HG03558 (cell line): Measurements from ENCODE around the gene SPEN.

Source experiments
- ATAC-seq: cut with Tn5 transposase; IDR thresholded peaks from one replicate; pipeline ENCODE4 v1.9.1; 2021; ENCODE audit warnings: moderate number of reproducible peaks; ENCODE audit not compliant: unreplicated experiment; ENCODE audit errors: extremely low read depth

The SPEN gene

DNA sequence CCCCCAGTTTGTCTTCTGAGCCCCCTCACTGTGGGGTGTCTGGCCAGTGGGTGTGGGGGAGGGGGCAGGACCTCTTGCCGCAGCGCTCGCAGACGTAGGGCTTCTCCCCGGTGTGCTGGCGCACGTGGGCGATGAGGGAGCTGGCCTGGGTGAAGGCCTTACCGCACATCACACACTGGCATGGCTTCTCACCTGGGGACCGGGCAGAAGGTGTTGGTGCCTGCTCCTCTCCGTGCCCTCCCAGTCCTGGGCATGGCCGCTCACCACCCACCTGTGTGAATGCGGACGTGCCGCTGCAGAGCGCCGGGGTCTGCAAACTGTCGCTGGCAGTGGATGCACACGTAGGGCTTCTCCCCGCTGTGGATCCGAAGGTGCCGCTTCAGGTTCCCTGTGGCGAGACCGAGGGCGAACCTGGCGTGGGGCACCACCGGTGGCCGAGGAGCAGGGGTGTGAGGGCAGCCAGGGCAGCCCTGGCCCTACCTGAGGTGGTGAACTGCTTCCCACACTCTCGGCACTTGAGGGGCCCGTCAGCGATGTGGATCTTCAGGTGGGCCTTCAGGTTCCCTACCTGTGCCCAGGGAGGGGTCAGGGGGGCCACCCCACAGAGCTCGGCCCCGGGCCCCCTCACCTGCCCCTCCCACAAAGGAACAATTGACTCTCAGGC lies 96.0 kb downstream of the SPEN start:
- ATAC-seq, result no peak

DNA sequence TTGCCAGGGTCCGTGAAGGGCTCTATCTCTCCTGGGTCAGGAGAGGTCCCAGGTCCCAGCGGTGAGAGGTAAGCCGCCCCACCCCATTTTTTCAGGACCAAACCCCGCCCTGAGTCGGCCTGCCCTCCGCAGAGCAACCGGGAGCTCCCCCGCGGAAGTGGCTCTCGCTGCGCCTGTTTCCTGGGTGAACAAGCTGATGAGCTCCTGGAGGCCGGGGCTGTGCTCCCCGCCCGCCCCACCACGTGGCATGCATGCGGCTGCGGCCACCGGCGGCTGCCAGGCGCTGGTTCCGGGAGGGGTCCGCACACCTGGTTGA lies 96.4 kb downstream of the SPEN start:
- ATAC-seq, result no peak

DNA sequence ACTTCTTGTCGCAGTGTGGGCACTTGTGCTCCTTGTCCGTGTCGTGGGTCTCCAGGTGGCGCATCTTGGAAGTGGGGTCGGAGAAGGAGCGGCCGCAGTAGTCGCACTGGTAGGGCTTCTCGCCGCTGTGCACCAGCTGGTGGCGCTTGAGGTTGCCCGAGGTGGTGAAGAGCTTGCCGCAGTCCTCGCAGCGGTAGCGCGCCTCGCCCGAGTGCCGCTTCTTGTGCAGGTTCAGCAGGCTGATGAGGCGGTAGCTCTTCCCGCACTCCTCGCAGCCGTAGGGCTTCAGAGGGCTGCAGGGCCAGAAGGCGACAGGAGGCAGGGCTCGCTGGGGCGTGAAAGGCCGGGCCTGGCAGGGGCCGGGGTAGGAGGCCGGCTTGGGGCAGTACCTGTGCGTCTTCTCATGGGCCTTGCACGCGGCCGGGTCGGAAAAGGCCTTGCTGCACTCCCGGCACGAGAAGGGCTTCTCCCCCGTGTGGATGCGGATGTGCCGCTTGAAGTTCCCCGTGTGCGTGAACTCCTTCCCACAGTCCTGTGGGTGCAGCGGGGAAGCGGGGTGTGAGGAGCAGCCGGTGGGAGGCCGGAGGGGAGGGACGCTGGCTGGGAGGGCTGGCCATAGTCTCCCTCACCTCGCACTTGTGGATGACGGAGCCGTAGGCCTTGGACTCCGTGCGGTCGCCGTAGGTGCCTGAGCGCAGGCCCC lies 97.0 kb downstream of the SPEN start:
- ATAC-seq, result no peak

DNA sequence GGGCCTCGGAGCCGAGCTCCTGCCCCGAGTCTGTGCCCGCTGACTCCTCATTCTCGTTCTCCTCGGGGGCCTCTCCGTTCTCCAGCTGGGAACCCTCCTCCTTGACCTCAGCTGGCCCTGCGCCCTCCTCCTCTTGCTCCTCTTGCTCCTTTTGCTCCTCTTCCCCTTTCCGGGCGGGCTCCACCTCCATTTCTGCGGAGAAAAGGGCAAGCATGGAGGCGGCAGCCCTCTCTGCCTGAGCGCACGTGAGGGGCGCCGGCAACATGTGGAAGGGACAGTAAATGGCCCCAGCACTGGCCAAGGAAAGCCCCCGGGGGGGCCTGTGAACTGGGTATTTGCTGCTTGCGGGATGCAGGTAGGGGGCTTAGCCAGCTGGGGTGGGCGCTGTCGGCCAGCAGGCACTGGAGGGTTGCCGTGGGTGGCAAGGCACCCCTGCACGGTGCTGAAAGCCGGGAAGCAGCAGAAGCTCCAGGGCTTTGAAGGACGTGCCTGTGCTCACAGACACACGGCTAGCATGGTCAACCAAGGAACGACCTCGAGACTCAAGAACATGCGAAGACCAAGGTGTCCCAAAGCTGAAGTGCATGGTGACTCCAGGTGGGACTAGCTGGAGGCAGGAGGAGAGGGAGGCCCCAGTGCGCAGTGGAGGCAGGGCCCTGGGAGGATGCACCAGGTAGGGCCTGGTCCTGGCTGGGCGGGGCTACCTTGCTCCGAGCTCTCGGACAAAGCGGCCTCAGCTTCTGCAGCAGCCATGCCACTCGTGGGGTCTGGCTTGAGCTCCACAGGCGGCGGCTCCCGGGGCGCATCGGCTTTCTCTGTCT lies 97.7 kb downstream of the SPEN start:
- no peak for ATAC-seq

DNA sequence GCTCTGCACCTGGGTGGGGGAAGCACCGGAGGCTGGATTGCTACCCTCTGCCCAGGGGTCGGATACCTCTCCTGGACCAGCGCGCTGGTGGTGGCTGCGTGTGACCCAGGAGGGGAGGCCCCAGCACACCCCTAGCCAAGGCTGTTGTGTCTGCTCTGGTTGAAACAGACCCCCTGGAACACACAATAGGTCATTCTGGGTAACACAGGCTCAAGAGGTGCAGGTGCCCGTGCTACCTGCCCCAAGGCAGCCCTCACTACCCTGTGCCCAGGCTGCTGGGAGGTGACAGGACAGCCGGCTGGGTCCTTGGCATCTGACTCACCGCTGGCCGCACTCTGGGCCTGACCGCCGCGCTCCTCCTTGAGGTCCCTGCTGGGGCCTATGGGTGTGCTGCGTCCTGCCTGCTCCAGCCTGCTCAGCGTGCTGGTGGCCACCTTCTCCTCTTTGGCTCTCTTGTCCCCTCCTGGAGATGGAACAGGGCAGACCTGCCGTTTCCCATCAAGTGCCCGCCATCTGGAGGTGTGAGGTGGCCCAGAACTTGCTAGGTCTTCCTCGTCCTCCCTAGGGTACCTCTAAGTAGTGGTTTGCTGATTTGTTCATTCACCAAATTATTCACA lies 98.4 kb downstream of the SPEN start:
- no peak for ATAC-seq

DNA sequence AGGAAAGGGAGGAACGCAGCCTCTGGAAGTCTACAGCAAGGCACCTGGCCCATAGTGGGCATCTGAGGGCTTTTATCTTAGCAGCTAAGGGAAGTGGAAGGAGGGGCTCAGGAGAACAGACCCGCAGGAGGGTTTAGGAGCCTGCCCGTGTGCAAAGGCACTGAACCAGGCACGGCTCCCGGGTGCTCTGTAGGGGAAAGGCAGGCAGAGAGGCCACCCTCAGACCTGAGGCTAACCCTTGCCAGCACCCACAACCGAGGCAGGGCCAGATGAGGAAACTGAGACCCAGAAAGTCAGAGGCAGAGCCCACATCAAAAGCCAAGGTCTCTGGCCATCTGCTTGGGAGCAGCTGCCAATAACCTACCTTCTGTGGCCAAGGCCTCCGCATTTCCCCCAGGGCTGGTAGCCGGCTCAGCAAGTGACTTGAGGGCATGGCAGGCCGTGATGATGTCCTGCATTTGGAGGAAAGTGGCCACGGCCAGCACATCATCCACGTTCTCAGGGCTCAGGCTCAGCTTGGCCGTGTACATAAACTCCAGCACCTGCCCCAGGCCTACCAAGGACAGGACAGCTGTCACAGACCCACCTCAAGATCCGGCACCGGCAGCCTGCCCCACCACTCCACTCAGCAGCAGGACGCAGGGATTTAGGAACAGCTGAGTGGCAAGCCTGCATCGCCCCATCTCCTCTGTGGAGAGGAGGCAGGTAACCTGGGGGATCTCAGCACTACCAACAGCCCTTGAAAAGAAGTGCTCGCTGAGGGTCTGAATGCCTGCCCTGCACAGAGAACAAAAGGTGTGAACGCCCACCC lies 99.3 kb downstream of the SPEN start:
- ATAC-seq, result no peak

DNA sequence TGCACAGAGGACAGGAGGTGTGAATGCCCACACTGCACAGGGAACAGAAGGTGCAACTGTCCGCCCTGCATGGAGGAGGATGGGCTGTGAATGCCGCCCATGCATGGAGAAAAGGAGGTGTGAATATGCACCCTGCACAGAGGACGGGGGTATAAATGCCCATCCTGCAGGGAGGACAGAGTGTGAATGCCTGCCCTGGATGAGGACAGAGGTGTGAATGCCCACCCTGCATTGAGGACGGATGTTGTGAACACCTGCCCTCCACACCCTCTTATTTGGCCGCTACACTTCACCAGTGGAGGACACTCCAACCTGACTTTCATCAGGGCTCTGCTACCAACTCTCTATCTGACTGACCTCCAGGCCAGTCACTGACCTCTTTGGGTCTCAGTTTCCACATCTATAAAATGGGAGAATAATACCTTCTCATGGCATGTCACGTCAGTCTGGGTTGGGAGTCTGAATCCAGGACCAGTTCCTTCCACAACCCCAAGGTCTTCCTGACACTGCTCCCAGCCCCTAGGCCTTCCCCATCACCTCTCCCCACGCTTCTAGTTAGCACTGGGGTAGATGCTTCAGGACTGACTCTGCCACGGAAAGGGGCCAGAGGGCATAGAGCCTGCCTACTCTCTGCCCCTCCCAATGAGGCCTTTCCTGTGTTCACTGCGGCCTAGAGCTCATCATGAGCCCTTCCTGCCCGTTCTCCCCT lies 100.0 kb downstream of the SPEN start:
- ATAC-seq, result no peak

DNA sequence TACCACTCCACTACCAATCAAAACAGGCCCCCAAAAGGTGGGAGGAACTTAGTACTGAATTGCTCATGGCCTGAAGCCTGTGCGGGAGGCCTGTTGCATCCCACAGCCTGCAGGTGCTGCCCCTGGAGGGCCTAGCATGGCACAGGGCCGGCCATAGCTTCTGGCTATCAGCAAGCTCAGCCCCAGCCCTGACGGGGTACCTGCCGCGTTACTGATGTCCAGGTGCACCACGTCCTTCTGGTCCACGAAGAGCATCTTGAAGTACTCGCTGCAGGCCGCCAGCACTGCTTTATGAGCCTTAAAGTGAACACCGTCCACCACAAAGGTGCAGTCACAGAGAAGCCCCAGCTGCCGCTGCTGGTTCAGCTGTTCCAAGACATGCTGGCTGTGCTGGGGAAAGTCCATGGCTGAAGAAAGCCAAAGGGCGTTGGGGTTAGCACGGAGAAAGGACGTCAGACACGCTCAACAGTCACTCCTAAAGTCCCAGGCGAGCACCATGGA lies 100.6 kb downstream of the SPEN start:
- ATAC-seq, result no peak

DNA sequence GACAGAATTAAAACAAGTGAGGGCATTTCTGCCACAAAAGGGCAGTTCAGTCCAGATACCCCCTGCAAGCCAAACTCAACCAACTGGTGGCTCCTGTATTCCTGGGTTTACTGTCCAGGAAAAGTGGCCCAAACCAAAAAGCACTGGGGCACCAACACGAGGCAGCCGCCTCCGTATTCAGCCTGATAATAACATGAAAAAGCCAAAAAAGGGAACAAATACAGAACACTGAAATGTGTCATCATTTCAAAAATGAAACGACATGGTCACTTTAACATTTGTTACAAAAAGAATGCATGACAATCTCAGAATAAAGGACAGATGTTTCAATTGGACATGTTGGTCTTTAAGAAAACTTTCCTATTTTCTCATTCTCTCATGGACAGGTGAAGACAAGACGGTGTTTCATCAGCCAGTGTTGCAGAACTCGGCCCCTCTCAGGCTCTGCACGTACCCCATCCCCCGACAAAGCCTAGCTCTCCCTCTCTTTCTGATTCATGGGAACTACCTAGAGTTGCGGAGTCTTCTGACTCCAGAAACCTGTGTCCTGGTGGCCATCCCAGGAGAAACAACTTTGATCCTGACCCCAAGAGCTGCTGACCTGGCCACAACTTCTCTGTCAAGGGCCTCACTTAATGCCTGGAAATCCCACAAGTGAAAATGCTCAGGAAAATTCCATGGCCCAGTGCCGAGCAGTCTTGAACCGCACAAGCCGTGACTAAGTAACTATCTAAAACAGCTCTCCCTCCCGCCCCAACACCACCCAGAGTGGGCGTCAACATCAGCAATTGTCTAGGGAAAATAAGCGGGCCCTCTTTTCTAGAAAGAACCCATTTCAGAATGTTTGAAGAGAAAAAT lies 101.3 kb downstream of the SPEN start:
- ATAC-seq, result no peak

DNA sequence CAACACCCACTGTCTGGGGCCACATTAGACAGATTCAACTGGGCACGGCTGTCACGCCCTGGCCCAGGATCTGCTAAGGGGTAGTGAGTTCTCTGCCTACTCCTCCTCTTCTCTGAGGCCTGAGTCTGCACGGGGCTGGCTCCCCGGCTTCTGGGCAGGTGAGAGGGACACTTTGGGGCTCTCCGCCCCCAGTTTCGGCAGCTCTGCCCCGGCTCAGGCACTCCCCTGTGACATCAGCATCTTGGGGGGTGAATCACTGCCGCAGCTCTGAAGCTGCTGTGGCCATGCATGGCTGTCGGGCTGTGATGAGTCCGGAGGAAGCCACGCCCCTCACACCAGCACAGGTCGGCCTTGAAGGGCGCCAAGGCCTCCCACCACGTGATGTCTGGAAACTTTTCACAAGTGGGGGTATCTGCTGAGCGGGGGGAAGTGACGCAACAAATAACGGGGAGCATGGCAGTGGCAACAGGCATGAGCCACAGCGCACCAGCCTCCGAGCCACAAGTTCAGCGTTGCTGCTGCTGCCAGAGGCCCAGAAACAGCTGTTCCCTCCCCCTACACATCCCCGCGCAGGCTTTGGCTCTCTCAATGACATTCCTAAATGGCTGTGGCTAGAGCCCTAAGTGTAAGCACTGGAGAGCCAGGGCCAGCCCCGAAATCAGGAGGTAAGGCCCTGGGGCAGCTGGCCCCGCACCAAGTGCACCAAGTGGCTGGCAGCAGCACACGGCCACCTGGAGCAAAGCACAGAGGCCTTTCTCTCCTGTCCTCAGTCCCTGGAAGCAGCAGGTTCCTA lies 102.1 kb downstream of the SPEN start:
- ATAC-seq, result no peak

DNA sequence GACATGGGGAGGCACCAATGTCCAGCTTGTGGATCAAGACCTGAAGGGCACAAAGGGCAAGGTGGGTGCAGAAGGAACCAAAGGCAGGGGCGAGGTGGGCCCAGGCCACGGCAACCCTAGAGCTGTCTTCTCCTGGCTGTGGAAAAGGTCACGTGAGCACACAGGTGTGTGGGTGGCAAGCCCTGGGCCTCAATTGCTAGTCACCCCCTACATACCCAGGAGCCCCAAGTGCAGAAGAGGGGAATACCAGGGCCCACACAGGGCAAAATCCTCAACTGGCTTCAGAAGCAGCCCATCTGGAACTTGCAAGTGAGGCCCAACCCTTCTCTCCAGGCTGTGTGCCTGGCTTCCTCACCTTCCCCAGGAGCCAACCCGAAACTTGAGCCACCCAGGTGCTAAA lies 102.8 kb downstream of the SPEN start:
- no peak for ATAC-seq

DNA sequence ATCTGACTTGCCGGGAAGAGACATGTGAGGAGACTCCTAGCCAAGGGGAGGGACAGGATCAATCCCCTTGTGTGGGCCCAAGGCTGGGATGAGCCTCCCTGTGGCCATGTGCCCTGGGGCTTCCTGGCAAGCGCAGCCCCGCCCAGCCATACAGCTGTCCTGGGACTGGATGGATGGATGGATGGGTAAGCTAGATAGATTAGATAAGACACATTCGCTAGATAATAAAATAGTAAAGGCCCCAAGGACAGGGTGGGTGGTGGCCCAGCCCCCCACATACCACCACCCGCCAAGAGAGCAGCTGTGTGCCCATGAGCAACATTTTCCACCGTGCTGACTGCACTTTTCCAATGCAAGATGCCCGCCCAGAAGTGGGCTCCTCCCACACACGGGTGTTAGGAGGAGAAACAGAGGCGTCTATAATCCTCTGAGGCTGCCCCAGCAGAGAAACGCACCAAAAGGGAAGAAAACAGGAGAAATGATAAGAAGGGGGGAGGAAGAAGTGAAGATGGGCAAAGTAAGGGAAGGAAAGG lies 103.3 kb downstream of the SPEN start:
- no peak for ATAC-seq

DNA sequence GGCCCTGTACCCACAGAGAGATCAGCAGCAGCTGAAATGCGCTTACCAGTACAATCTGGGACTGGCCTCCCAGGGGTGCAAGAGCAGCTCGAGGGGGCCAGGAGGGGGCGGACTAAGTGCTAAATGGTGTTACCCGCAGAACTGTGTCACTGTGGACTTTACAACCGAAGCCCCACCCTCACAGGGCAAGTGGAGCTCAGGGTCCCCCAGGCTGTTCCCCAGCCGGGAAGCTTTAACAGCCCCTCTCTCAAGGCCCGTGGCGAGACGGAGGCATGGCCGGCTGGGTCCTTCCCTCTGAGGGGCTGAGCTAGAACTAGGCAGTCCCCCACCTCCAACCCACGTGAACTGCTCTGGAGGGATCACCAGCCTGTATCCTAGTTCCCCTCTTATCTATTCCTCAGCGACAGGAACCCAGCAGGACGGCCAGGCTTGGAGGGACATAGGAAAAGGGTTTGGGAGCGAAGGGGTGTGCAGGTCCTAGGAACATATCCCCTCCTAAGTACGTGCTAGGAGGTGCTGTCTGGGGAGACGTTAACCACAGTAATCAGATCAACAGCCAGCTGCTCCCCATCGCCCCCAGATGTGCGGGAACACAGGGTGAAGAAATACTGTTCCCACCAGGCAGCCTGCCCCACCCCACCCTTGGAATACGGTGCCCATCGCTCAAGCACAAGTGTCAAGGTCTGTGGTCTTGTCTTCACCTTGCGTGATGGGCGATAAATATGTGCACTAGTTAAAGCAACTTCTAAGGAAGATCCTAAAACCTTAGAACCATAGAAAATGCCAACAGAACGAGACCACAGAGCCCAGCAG lies 104.0 kb downstream of the SPEN start:
- no peak for ATAC-seq

DNA sequence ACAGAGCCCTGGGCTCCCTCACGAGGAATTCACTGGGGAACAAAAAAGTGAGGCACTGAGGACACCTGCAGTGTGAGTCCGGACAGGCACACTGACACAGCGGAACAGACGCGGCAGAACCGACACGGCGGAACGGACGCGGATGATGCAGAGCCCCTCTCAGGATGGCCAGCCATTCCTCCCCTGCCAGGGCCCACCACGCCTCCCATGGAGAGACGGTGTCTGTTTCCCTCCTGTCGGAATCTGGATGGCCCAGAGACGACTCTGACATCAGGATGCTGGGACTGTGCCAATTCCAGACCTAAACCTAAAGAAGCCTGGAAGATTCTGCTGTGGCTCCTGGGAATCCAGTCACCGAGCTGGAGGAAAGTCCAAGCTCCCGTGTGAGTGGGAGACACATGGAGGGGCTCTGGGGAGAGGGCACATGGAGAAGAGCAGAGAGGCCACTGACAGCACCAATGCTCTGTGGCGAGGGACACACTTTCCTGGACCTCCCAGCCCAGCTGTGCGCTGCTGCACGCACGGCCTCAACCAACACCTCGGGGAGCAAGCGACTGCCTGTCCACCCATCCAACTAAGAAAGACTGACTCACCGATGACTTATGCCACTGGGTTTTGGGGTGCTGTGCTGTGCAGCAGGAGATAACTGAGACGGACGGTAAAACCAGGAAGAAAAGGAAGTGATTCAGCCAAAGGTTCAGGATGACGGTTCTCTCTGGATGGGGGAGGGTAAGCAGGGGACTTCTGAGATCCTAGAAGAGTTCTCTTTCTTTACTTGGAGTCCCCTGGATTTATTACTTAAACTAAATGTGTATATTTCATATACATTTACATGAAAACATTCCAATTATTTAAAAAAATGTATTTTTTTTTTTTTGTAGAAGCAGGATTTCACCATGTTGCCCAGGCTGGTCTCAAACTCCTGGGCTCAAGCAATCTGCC lies 105.1 kb downstream of the SPEN start:
- no peak for ATAC-seq

DNA sequence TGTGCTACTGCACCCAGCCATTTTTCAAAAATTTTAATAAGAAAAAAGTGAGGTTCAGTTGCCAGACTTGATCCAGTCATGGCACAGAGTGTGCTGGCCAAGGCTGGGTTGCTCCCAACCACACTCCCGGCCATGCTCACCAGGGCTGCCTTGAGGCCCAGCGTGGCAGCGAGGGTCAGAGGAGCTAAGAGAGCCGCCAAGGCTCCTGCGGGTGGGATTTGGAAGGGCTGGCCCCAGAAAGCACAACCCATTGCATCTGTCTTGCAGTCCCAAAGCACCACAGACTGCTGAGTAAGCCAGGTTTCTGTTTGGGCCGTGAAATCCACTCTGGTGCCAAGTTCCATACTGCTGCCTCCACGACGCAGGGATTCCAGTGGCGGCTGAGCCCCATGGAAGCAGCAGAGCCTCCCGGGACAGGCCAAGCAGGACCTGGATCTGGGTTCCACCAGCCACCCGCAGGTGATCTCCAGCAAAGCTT lies 105.8 kb downstream of the SPEN start:
- ATAC-seq, result no peak
